Neuronal stem cell (in vitro differentiated cells): ENCODE data around the gene FAM174C.

ENCODE experiments used
- DNase-seq: peaks from one replicate; pipeline ENCODE4 v3.0.0-alpha.2; 2013; ENCODE audit warnings: low spot score
- H2AFZ ChIP-seq: one replicate; pipeline ENCODE4 v1.6.1; 2013; ENCODE audit warnings: mild to moderate bottlenecking, low read length, inconsistent platforms
- H2AK5ac ChIP-seq: 2 replicates; pipeline ENCODE4 v1.6.1; 2013; ENCODE audit warnings: low read depth, mild to moderate bottlenecking, inconsistent platforms, low read length, moderate library complexity, mixed read lengths
- H2BK120ac ChIP-seq: 2 replicates; pipeline ENCODE4 v1.6.1; 2013; ENCODE audit warnings: low read depth, mild to moderate bottlenecking, inconsistent platforms, low read length, moderate library complexity, mixed read lengths
- H2BK12ac ChIP-seq: one replicate; pipeline ENCODE4 v1.6.1; 2013; ENCODE audit warnings: low read length, inconsistent platforms
- H2BK15ac ChIP-seq: 2 replicates; pipeline ENCODE4 v1.6.1; 2013; ENCODE audit warnings: mild to moderate bottlenecking, low read length, inconsistent platforms, mixed read lengths
- H2BK5ac ChIP-seq: one replicate; pipeline ENCODE4 v1.6.1; 2013; ENCODE audit warnings: inconsistent platforms, mild to moderate bottlenecking, low read length, moderate library complexity
- H3K14ac ChIP-seq: one replicate; pipeline ENCODE4 v1.6.1; 2013; ENCODE audit warnings: low read length, inconsistent platforms
- H3K18ac ChIP-seq: 2 replicates; pipeline ENCODE4 v1.6.1; 2013; ENCODE audit warnings: low read length, inconsistent platforms
- H3K23ac ChIP-seq: 2 replicates; pipeline ENCODE4 v1.6.1; 2013; ENCODE audit warnings: low read depth, mild to moderate bottlenecking, mixed read lengths, low read length, inconsistent platforms; ENCODE audit not compliant: poor library complexity
- H3K27ac ChIP-seq: replicated peaks from 3 replicates; pipeline ENCODE4 v1.5.1; 2013; ENCODE audit warnings: low read length, inconsistent platforms
- H3K27me3 ChIP-seq, 3 experiments: 2 replicates each; pipeline ENCODE4 v1.6.1; 2013; ENCODE audit warnings: low read length in 3 of 3, mild to moderate bottlenecking in 2 of 3, inconsistent platforms in 1 of 3, low read depth in 1 of 3, mixed read lengths in 1 of 3, moderate library complexity in 1 of 3; ENCODE audit not compliant: control insufficient read depth in 3 of 3, insufficient read depth in 3 of 3
- H3K36me3 ChIP-seq, 2 donors: replicated peaks in 1 of 2; 2 replicates each; pipeline ENCODE4 v1.6.1; 2013; ENCODE audit warnings: low read length in 2 of 2; ENCODE audit not compliant: control insufficient read depth in 2 of 2, insufficient read depth in 2 of 2
- H3K4ac ChIP-seq: 2 replicates; pipeline ENCODE4 v1.6.1; 2013; ENCODE audit warnings: inconsistent platforms, mild to moderate bottlenecking, low read length, moderate library complexity
- H3K4me1 ChIP-seq, 2 donors: 1 replicate in 1 of 2; 2 replicates in 1 of 2; pipeline ENCODE4 v1.6.1; 2013; ENCODE audit warnings: low read length in 2 of 2, low read depth in 1 of 2; ENCODE audit not compliant: control insufficient read depth in 2 of 2, insufficient read depth in 1 of 2
- H3K4me2 ChIP-seq: one replicate; pipeline ENCODE4 v1.6.1; 2013; ENCODE audit warnings: mild to moderate bottlenecking, low read length, inconsistent platforms; ENCODE audit not compliant: insufficient read depth, poor library complexity, severe bottlenecking
- H3K4me3 ChIP-seq, 2 donors: 2 replicates each; pipeline ENCODE4 v1.5.1; 2013; ENCODE audit warnings: low read length in 2 of 2, mild to moderate bottlenecking in 2 of 2, inconsistent platforms in 1 of 2, moderate library complexity in 1 of 2
- H3K79me1 ChIP-seq: one replicate; pipeline ENCODE4 v1.6.1; 2013; ENCODE audit warnings: low read depth, mild to moderate bottlenecking, inconsistent platforms, low read length, moderate library complexity
- H3K9ac ChIP-seq: one replicate; pipeline ENCODE4 v1.6.1; 2013; ENCODE audit warnings: mild to moderate bottlenecking, low read depth, low read length, inconsistent platforms; ENCODE audit not compliant: poor library complexity
- H3K9me3 ChIP-seq, 2 donors: replicated peaks in 1 of 2; 2 replicates each; pipeline versions ENCODE3 to v1.6.1; 2013; ENCODE audit warnings: low read length in 2 of 2, mild to moderate bottlenecking in 2 of 2, inconsistent platforms in 1 of 2, low read depth in 1 of 2, mixed read lengths in 1 of 2, moderate library complexity in 1 of 2; ENCODE audit not compliant: control insufficient read depth in 2 of 2, insufficient read depth in 1 of 2
- H4K8ac ChIP-seq: one replicate; pipeline ENCODE4 v1.6.1; 2013; ENCODE audit warnings: low read depth, mild to moderate bottlenecking, inconsistent platforms, low read length, moderate library complexity
- H4K91ac ChIP-seq: one replicate; pipeline ENCODE4 v1.6.1; 2013; ENCODE audit warnings: low read length, low read depth, mild to moderate bottlenecking, inconsistent platforms; ENCODE audit not compliant: poor library complexity
- WGBS, 2 donors: extraction: QIAGEN DNeasy Blood & Tissue Kit; methylation state at CpG; one replicate each; pipeline ENCODE4 v1.1.7; 2013; ENCODE audit warnings: missing lambda C conversion rate in 2 of 2, mixed read lengths in 1 of 2; ENCODE audit not compliant: insufficient read length in 2 of 2, insufficient replicate concordance in 1 of 2; ENCODE audit errors: extremely low coverage in 2 of 2; 5-methylcytosine and 5-hydroxymethylcytosine counted together

The FAM174C gene

DNA sequence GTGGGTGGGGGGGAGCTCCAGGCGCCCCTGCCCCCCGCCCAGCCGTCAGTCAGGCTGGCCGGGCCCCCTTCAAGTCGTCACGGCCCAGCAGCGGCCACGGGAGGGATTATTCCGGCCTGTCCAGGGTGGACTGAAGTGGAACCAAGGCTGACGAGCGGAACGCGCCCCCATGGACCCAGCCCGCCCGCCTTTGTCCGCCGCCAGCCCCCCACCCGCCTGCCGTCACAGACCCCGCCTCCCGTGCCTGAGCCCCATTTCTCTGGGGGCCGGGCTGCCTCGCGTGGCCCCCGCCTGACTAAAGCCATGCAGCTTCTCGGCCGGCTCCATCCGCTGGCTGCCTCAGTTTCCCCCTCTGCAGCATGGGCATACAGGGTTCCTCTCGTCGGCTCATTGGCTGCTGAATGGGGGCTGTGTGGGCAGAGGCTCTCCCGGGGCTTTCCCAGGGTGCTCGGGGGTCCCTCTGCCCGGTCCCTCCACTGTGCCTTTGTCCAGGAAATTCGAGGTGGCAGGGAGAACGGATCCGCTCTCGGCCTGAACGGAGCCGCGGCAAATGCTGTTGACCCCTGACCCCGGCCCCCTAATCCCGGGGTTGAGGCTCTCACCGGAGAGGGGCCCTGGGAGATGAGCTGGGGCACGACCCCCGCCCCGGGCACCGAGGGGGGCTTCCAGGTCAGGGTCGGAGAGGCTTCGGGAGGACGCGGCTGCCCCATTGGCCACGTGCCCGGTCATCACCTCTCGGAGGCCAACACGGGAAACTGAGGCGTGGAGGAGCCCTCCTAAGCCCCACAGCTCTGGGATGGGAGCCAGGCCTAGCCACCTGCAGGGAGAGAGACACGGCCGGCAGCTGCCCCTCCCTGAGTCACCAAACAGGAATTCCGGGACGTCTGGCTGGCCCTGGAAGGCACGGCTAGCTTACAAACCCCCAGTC is 37.7 kb downstream of the FAM174C start:
- Histone ChIP-seq H3K36me3 (no peaks in the 10 kb centered on the region), H3K4ac (no peak overlapping the region)
- no peak for DNase-seq

DNA sequence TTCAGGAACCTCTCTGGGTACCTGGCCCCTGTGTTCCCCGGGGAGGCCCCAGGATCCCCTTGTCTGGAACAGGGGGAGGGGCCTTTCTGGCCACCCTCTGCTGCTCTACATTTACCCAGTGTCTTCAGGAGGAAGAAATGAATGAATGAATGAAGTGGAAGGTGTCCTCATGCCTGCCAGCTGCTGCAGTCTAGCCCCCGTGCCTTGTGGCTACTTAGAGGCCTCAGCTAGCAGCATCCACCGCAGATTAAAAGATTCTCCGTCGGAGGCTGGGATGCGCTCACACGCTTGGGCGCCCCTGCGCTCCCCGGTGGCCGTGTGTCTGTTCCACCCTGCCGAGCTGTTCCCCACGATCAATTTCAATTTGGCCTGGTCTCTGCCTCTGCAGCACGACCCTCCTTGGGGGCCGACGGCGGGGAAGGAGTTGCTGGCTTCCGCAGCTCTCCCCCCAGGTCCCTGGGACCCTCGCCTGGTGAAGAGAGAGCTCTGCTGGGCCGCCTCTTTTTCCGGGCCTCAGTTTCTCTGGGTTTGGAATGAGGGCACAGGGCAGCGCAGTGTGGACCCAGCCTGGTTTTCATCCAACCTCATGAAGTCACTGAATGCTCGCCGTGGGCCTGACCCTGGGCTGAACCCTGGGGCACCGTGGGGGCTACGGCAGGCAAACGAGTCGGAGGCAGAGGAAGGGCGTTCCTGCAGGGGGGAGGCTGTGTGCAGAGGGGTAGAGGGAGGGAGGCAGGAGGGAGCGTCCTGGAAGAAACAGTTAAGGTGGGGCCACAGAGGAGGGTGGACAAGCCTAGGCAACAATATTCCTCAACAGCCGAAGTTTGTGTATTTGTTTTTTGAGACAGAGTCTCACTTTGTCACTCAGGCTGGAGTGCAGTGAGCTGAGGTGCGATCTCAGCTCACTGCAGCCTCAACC is 38.6 kb downstream of the FAM174C start:
- H2BK12ac ChIP-seq = peak overlapping the region; percentile 76
- H3K14ac ChIP-seq = peak overlapping the region; percentile 43
- H2AK5ac ChIP-seq = peak overlapping the region; percentile 97
- H3K4me3 ChIP-seq = no peak overlapping the region
- H2BK5ac ChIP-seq = peak overlapping the region; percentile 43
- H3K9me3 ChIP-seq = no peaks in the 10 kb centered on the region
- H2BK15ac ChIP-seq = peak overlapping the region; percentile 99
- peak overlapping the region; percentile 74 for H3K9ac ChIP-seq
- no peak overlapping the region for H2BK120ac ChIP-seq
- no peak overlapping the region for H4K91ac ChIP-seq
- H3K18ac ChIP-seq = peak overlapping the region; percentile 35
- H3K36me3 ChIP-seq = no peaks in the 10 kb centered on the region
- no peak overlapping the region for H4K8ac ChIP-seq
- H3K23ac ChIP-seq = no peak overlapping the region
- H2AFZ ChIP-seq = no peak overlapping the region
- no peak overlapping the region for H3K4me2 ChIP-seq
- peaks cover 12 to 15% of the 10 kb centered on the region in 2 donors for H3K4me1 ChIP-seq
- no peak for DNase-seq
- H3K79me1 ChIP-seq = peaks cover 2% of the 10 kb centered on the region
- H3K4ac ChIP-seq = no peak overlapping the region
- H3K27ac ChIP-seq = no peak overlapping the region
- H3K27me3 ChIP-seq = peaks cover 0 to 53% (median 9%) of the 10 kb centered on the region in 3 experiments
- no CpG with 5 or more reads among the region's 32 CpGs for WGBS, 2 donors

More for the DNA sequence above, 37.7 kb downstream of the FAM174C start:
- peak overlapping the region; percentile 92 for H2BK120ac ChIP-seq
- H3K27me3 ChIP-seq = peaks cover 0 to 43% (median 9%) of the 10 kb centered on the region in 3 experiments
- H3K18ac ChIP-seq = peak overlapping the region; percentile 78
- H3K14ac ChIP-seq = peak overlapping the region; percentile 75
- H2AK5ac ChIP-seq = peak overlapping the region; percentile 97
- H3K27ac ChIP-seq = no peak overlapping the region
- H2BK12ac ChIP-seq = no peak overlapping the region
- H3K4me2 ChIP-seq = no peak overlapping the region
- H3K9me3 ChIP-seq = no peaks in the 10 kb centered on the region
- H3K9ac ChIP-seq = no peak overlapping the region
- H2AFZ ChIP-seq = no peak overlapping the region
- H4K8ac ChIP-seq = no peak overlapping the region
- peak overlapping the region; percentile 22 for H2BK5ac ChIP-seq
- no peak overlapping the region for H3K23ac ChIP-seq
- peaks cover 7 to 10% of the 10 kb centered on the region in 2 donors for H3K4me1 ChIP-seq
- no peak overlapping the region for H4K91ac ChIP-seq
- no peak overlapping the region for H3K4me3 ChIP-seq
- WGBS, 2 donors = no CpG with 5 or more reads among the region's 61 CpGs
- peaks cover 2% of the 10 kb centered on the region for H3K79me1 ChIP-seq
- H2BK15ac ChIP-seq = peak overlapping the region; percentile 99

DNA sequence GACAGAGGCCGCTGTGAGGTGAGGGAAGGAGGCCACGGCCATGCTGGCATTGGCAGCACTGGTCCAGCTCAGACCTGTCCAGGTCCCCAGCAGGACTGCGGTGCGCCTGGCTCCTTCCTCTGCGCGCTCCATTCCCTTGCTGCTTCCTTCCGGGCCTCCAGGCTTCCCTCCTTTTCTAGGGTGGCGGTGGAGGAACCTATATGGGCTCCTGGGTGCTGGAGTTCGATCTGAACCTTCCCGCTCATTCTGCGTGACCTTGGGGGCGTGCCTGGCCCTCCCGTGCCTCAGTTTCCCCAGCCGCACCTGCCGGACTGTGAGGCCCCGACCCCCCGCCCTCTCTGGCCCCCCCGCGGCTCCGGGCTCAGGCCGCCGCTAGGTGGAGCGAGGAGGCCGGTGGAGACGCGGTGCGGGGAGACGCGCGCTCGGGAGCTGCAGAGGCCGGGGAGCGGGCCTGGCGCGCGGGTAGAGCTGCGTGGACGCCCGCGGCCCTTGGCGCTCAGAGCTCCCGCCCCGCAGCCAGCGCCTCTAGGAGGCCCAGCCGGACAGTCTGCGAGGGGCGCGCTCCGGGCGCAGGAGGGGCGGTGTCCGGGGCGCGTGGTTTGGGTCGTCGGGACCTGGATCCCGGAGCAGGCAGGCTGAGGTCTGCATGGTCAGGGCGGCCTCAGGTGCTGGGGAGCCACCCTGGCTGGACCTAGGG is 40.3 kb downstream of the FAM174C start:
- Histone ChIP-seq H3K9ac (peak overlapping the region; percentile 76), H3K4me2 (peak overlapping the region; percentile 61), H2BK120ac (peak overlapping the region; percentile 93), H4K8ac (peak overlapping the region; percentile 86), H3K4ac (peak overlapping the region; percentile 41), H3K14ac (peak overlapping the region; percentile 75), H2AK5ac (peak overlapping the region; percentile 98), H2BK15ac (peak overlapping the region; percentile 94), H3K18ac (peak overlapping the region; percentile 95), H2AFZ (peak overlapping the region; percentile 79), H3K27ac (no peak overlapping the region), H3K4me3 (peak overlapping the region in 1 of 2 donors; percentile 57), H3K9me3 (no peaks in the 10 kb centered on the region), H3K27me3 (peaks cover 0 to 59% (median 9%) of the 10 kb centered on the region in 3 experiments), H2BK5ac (peak overlapping the region; percentile 85), H3K23ac (peak overlapping the region; percentile 83), H3K36me3 (no peaks in the 10 kb centered on the region), H3K4me1 (peaks cover 16 to 17% of the 10 kb centered on the region in 2 donors), H4K91ac (no peak overlapping the region), H2BK12ac (peak overlapping the region; percentile 100), H3K79me1 (no peaks in the 10 kb centered on the region)
- no CpG with 5 or more reads among the region's 58 CpGs for WGBS, 2 donors
- DNase-seq = no peak
